Suppressor macrophage treated with lipopolysaccharide for 1 hour (primary cell): ENCODE data around the gene CCL3.
"Not testable (repeated sequence)": the region's sequence is repeated elsewhere in the genome, so short reads cannot be mapped to it uniquely, and the experiment has no call there.

Experiments used
- DNase-seq, 3 donors: peaks; one replicate each; pipeline ENCODE4 v3.0.0-alpha.2; 2020 to 2022

Gene CCL3

DNA sequence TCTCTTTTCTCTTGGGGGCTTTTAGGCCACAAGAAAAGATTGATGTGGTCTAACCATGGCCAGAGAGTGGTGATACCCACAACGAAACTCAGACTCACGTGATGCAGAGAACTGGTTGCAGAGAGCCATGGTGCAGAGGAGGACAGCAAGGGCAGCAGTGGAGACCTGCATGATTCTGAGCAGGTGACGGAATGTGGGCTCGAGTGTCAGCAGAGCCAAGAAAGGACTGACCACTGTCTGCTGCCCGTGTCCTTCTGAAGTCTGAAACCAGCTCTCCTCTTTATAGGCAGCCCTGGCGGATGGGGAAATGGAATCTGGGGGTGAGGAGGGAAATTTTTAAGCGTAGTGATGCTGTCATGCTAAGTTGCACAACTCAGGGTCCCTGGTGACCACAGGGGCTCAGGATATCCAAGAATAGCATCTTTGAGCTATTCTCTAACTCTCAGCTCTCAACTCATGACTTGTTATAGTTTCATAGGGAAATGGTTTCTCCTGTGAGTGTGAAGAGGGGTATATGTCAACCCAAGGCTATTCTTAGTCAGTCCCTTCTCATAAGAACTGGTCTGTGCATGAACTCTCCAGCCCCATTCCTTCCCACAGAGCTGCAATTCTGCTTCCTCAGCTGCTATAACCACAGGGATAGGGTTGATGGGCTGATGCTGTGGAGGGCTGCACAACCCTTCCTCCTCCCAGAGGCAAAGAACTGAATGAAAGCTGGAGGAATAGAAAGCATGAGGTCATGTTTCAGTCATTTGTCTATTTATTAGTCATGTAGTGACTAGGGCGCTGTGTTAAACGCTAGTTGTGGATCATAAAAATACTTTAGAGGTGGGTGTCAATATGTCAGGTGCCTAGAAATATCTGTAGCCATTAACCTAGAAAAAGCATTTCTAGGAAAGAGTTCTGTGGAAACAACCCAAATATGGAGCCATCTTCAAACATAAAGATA, at the start of gene CCL3:
Gene CCL3 (minus strand): TSS at position 256 of the 949 bp plus-strand sequence. CDS start 85 bp downstream, at position 171.
- DNase-seq, result peak; percentile 96 to 99 (median 99)

- no peak for DNase-seq
These were observed 46.5 kb upstream of the CCL3 start for GRCh38 chr17:36136439-36136838.

DNA sequence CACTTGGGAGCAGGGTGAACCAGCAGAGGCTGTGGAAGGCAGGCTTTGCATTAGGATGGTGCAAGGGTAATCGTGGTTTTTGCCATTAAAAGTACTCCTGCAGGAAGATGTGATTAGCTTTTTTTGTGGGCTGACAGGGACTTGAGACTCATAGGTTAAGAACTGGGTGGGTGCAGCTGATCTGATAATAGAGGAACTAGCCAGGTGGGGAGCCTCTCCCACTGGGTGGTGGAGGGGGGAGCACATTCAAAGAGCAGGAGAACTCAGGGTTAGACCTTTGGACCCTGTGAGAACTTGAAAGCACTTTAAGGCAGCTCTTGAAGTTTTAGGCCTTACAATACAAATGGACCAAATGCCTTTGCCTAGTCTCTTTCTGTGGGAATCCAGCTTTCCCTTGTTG, 46.1 kb upstream of the CCL3 start:
- no peak for DNase-seq

GRCh38 chr17:36135465-36135864, 45.5 kb upstream of the CCL3 start:
- DNase-seq, result peak in 2 of 3 donors; percentile 27 to 30

- DNase-seq, result peak; percentile 75 to 86 (median 85)
These were observed 43.8 kb upstream of the CCL3 start for GRCh38 chr17:36133602-36134236.

GRCh38 chr17:36132421-36132831, 42.5 kb upstream of the CCL3 start:
- peak; percentile 85 to 97 (median 93) for DNase-seq

- DNase-seq, result no peak
These were observed 42.0 kb upstream of the CCL3 start for GRCh38 chr17:36131931-36132330.

DNA sequence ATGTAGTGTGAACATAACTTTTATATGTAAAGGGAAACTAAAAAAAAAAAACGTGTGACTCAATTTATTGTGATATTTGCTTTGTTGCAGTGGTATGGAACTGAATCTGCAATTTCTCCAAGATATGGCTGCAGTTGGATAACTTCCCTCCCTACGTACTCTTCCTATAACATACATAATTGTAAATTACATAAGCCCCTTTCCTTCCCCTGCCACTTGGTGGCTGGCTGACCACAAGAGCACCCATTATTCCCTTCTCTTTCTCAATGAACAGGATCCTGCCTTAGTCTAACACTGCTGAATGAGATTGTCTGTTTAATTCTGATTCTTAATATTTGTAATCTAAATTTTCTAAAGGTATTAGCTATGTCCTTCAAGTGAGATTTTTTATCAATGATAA, 41.5 kb upstream of the CCL3 start:
- DNase-seq, result peak; percentile 82 to 91 (median 91)

GRCh38 chr17:36130346-36130745, 40.4 kb upstream of the CCL3 start:
- peak; percentile 58 to 83 (median 73) for DNase-seq

DNA sequence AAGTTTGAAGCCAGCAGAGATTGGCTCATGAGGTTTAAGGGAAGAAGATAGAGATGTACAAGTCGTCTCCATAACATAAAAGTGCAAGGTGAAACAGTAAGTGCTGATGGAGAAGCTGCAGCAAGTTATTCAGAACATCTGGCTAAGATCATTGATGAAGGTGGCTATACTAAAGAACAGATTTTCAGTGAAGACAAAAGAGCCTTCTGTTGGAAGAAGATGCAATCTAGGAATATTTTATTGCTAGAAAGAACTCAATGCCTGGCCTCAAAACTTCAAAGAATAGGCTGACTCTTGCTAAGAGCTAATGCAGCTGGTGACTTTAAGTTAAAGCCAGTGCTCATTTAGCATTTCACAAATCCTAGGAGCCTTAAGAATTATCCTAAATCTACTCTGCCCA, 39.7 kb upstream of the CCL3 start:
- no peak for DNase-seq

GRCh38 chr17:36128411-36128978, 38.6 kb upstream of the CCL3 start:
- DNase-seq, result no peak

- DNase-seq, result peak; percentile 52 to 63 (median 61)
These were observed 38.0 kb upstream of the CCL3 start for GRCh38 chr17:36127911-36128310.

- DNase-seq, result no peak
These were observed 37.4 kb upstream of the CCL3 start for GRCh38 chr17:36127199-36127893.

GRCh38 chr17:36124879-36125824, 35.2 kb upstream of the CCL3 start:
- peak in 1 of 3 donors; percentile 25 for DNase-seq

- DNase-seq, result no peak
These were observed 33.5 kb upstream of the CCL3 start for GRCh38 chr17:36123431-36123830.

- DNase-seq, result not testable (repeated sequence)
These were observed 31.2 kb upstream of the CCL3 start for GRCh38 chr17:36121099-36121498.

- DNase-seq, result no peak
These were observed 30.3 kb upstream of the CCL3 start for GRCh38 chr17:36120221-36120620.

DNA sequence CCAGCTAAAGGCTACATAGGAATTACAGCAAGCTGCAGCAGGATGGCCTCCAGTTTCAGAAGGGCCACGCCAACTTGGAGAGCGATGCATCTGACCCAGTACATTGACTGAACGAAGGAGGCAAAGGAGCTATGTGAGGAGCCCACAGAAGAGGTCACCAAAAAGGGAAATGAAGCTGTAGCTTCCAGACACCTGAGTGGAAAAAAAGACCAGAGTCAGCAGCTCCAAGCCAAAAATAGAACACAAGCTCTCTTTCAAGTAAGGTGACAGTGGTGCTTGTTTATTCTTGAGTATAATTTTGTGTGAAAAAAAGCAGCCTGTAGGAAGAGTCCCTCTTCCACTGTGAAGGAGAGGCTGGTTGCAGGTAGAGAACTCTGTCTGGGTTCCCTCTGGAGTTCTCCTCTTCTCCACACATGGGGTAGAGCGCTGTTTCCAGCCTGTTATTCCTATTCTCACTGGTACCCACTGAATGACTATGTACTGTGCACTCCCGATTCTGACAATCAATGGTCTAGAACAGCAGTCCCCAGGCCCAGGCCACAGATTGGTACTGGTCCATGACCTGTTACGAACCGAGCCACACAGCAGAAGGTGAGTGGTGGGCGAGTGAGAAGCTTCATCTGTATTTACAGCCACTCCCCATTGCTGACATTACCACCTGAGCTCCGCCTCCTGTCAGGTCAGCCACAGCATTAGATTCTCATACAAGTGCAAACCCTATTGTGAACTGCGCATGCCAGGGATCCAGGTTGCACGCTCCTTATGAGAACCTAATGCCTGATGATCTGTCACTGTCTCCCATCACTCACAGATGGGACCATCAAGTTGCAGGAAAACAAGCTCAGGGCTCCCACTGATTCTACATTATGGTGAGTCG, 28.8 kb upstream of the CCL3 start:
- no peak for DNase-seq

DNA sequence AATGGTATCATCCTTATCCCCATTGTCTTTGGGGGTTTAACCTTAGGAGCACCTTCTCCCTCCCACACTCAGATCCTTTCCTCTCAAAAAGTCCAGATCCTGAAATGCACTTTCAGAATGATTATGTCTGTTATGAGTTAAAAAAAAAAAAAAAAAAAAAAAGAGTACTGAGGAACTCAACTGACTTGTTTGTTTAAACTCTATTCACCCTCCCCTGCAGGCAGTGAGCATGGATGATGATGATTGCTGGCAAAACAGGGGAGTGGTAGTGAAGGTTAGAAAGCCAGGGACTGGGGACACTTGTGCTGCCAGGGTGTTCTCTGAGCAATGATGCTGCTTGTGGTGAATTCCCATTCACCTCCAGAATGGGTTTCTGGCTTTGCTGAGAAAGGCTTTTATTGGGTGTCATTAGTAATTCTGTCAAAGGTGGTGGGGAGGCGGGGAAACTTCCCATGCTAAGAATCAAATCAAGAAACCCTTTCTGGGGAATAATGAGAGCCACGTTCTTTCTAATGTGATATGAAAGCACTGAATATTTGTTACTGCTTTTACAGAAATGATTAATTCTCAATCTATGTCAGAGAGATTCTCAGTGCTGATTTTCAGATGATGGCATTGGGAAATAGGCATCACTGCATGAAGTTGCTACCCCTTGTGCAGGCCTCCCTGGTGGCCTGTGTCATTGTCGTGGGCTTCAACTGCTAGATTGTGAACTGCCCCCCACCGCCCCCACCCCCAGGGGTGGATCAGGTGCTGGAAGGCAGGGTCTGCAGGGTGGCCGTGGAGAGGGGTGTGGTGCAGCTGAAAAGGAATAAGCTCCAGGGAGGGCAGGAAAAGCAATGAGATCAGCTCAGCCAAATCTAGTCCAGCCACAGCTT, 27.8 kb upstream of the CCL3 start:
- DNase-seq, result peak in 2 of 3 donors; percentile 59 to 73

GRCh38 chr17:36115649-36115977, 25.7 kb upstream of the CCL3 start:
- DNase-seq, result not testable (repeated sequence)
